Measurements from ENCODE around the gene DNAH1. TPM values are rescaled to one million over a fixed set of nuclear protein-coding genes. Genes with fewer than 3 reads are reported as not detected.

Gene DNAH1
- total RNA-seq, 1 donor from 2014 or later: 2.6 TPM

DNA sequence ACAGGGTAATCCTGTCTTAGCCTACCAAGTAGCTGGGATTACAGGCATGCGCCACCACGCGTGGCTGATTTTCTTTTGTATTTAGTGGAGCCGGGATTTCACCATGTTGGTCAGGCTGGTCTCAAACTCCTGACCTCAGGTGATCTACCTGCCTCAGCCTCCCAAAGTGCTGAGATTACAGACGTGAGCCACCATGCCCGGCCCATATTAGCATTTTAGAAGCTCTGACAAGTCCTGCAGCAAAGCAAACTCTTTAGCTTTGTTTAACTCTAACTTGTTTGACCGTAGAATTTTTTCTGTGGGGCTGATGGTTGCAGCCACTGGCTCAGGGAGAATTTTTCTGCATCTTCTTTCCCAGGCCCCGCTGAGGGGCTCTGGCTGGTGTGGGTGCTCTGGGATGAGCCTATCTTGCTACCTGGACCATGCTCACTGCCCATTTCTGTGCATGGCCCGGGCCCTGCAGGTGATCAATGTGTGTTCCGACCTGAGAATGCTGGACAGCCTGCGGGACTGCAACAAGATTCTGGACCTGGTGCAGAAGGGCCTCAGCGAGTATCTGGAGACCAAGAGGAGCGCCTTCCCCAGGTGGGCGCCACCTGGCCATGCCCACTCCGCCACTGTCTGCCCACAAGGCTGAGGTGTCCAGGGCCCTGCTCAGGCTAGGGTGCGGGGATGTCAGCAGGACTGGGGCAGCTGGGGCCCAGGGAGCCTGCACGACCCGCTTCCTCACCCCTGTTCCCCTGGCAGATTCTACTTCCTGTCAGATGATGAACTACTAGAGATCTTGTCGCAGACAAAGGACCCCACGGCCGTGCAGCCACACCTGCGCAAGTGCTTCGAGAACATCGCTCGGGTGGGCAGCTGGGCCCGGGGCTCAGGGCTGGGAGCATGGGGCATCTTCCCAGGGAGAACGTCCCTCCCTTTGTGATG is 41.3 kb downstream of the DNAH1 start:
- no peak for DNase-seq (ENCODE audit: low read depth in 2 of 2)

DNA sequence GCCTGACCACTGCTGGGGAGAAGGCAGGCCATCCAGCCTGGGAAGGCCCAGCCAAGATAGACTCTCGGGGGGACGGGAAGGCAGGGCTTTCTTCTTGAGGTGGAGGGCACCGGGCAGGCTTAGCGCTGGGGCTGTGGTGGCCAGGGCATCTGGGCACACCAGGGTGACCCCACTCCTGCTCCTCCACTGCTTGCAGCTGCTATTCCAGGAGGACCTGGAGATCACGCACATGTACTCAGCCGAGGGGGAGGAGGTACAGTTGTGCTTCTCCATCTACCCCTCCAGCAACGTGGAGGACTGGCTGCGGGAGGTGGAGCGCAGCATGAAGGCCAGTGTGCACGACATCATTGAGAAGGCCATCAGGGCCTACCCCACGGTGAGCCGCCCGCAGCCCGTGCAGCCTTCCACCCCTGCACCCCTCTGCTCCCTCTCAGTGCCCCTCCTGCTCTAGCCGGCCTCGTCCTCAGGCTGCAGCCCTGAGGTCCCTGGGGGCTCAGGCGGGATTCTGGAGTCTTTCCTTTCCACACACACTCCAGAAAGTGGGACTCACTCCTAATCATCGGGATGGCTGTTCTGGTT is 42.3 kb downstream of the DNAH1 start:
- no peak for DNase-seq (ENCODE audit: low read depth in 2 of 2)

GRCh38 chr3:52359116-52359855 is 43.2 kb downstream of the DNAH1 start:
- no peak for DNase-seq (ENCODE audit: low read depth in 2 of 2)

DNA sequence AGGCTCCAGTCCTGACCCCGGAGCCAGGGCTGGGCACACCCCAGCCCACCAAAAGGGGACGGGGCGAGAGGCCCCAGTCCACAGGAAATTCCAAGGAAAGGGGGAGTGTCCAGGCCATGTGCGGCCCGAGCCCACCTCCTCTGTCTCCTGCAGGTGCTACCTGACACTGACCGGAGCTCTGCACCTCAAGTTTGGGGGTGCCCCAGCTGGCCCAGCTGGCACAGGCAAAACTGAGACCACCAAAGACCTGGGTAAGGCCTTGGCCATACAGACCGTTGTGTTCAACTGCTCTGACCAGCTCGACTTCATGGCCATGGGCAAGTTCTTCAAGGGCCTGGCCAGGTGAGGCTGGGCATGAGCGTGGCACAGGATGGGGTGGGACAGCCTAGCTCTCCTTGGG is 44.9 kb downstream of the DNAH1 start:
- no peak for DNase-seq (ENCODE audit: low read depth in 2 of 2)

DNA sequence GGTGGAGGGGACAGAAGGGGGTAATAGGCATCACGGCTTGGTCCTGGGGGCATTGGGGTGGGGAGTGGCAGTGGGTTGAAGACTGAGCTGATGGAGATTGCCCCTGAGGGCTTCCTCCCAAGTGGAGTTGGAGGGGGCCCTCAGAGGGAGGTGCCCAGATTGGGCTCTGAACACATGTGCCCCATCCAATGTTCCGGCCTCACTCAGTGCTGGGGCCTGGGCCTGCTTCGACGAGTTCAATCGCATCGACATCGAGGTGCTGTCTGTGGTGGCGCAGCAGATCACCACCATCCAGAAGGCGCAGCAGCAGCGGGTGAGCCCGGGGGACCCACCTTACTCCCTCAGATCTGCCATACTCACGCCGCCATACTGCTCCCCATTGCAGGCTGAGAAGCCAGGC is 45.3 kb downstream of the DNAH1 start:
- DNase-seq (ENCODE audit: low read depth in 2 of 2): no peak

DNA sequence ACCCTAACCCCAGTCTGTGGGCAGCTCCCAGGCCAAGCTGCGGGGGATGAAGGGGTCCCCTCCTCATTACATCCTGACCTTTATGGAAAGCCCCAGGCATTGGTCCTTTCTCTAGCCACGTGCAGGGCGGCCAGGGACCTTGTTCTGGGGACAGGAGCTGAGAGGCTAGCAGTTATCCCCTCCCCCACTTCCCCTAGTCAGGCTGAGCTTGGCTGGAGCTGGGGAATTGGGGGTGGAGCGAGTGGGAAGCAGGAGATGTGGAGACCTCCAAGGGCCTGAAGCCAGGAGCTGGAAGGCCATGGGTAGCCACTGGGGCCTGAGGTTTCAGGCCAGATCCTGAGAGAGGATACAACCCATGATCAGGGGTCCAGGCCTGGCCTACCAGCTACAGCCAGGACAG is 45.8 kb downstream of the DNAH1 start:
- no peak for DNase-seq (ENCODE audit: low read depth in 2 of 2)

DNA sequence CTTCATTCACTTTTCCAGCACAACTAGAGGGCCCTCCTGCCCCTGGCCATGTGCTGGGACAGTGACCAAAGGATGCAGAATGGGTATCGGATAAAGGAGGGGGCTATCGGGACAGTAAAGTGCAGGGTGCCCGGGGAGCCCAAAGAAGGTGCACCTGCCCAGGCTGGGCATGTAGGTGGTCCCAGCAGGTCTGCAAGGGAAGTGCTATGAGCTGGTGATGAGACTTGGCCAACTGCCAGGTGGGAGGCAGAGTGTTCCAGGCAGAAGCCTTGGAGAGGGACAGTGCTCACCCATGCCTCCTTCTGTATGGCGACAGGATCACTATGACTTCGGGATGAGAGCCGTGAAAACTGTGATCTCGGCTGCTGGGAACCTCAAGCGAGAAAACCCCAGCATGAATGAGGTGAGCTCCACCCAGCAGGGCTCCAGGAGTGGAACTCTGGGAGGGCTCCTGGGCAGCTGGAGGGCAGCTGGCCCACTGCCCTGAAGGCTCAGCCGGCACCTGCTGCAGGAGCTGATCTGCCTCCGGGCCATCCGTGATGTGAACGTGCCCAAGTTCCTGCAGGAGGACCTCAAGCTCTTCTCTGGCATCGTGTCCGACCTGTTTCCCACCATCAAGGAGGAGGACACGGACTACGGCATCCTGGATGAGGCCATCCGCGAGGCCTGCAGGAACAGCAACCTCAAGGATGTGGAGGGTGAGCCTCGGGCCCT is 48.4 kb downstream of the DNAH1 start:
- DNase-seq (ENCODE audit: low read depth in 2 of 2): no peak

DNA sequence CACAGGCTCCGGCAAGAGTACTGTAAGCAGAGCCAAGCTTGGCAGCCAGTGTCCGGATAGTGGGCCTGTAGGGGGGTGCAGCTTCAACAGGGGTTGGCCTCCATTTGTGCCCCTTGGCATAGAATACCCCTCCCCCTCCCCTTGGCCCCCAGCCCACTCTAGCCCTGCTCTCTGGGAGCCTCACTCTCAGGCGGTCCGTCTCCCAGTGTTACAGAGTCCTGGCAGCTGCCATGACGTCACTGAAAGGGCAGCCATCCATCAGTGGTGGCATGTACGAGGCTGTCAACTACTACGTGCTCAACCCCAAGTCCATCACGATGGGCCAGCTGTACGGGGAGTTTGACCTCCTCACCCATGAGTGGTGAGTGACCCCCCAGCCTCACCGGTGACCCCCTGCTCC is 50.4 kb downstream of the DNAH1 start:
- no peak for DNase-seq (ENCODE audit: low read depth in 2 of 2)

DNA sequence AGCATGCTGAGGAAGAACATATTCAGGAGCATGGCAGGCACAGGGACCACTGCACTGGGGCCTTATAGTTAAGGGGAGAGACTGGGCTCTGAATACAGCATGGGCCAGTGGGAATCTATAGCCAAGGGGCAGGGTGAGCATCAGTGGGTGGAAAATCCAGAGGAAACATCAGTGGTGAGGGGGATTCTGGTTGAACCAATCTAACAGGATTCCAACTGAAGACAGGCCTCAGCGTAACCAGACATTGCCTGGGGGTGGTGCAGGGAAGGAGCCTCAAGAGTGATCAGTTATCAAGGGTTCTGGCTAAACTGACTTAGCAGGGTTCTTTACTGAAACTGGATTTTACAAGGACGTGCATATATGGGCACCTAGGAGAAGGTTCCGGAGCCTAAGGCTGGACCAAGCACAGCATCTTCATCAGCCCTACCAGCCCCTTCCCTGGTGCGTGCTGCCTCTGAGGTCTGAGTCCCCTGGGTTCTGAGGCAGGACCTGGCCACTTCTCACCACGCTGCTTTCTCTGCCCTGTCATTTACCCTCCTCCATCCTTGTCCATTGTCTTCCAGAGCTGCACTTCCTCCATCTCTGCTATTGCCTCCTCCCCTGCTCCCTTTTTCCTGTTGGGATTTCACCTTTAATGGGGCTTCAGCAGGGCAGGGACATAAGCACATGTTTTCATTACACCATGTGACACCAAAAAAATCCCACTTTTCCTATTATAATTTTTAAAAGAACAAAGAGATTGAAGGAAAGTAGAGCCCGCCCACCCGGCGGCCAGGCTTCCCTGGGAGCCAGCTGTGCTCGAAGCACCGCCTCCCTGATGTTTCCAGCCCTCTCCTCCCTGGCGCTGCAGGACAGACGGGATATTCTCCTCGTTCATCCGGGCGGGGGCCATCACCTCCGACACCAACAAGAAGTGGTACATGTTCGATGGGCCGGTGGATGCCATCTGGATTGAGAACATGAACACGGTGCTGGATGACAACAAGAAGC is 52.1 kb downstream of the DNAH1 start:
- DNase-seq (ENCODE audit: low read depth in 2 of 2): peak; percentile 21 to 70

DNA sequence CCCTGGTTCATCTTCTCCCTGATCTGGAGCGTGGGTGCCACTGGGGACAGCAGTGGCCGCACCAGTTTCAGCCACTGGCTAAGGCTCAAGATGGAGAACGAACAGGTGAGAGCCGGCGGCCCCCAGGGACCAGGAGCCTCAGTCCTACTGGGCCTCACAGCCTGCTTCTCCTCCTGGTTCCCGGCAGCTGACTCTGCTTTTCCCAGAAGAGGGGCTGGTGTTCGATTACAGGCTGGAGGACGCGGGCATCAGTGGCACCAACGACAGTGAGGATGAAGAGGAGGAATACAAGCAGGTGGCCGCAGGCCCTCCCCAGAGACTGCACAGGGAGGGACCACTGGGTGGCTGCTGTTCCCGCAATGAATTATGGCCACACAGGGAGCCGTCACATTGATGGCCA is 54.4 kb downstream of the DNAH1 start:
- no peak for DNase-seq (ENCODE audit: low read depth in 2 of 2)

DNA sequence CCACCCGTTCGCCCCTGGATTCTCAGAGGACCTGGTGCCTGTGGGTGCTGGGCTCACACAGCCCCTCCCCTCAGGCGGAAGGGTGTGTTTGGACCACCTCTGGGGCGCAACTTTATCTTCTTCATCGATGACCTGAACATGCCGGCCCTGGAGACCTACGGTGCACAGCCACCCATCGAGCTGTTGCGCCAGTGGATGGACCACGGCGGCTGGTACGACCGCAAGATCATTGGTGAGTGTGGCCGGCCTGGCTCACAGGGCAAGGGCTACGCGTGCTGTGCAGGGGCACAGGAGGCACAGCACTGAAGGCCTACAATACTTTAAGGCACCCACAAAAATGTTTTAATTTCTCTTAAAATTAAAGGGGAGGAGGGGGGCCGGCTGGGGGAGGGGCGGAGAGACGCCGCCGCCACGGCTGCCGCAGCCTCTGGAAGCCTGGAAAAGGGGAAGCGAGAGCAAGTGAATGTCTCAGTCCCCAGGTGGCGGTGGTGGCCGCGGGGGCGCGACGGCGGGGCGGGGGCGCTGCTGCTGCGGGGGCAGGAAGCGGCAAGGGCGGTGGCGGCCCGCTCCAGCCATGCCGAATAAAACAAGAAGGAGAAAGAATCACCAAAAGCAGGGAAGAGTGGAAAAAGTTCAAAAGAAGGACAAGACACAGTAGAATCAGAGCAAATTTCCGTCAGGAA is 56.8 kb downstream of the DNAH1 start:
- DNase-seq (ENCODE audit: low read depth in 2 of 2): peak in 1 of 2 donors; percentile 20

DNA sequence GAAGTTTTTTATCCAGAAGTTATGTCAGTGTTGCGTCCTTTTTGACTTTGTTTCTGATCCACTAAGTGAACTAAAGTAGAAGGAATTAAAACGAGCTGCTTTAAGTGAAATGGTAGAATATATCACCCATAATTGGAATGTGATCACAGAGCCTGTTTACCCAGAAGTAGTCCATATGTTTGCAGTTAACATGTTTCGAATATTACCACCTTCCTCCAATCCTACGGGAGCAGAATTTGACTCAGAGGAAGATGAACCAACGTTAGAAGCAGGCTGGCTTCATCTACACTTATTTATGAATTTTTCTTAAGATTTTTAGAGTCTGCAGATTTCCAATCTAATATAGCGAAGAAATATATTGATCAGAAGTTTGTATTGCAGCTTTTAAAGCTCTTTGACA is 57.6 kb downstream of the DNAH1 start:
- no peak for DNase-seq (ENCODE audit: low read depth in 2 of 2)

DNA sequence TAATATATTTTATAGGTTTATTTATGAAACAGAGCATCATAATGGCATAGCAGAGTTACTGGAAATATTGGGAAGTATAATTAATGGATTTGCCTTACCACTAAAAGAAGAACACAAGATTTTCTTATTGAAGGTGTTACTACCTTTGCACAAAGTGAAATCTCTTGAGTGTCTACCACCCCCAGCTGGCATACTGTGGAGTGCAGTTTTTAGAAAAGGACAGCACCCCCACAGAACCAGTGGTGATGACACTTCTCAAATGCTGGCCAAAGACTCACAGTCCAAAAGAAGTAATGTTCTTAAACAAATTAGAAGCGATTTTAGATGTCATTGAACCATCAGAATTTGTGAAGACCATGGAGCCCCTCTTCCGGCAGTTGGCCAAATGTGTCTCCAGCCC is 58.1 kb downstream of the DNAH1 start:
- DNase-seq (ENCODE audit: low read depth in 2 of 2): no peak

GRCh38 chr3:52379610-52380009 is 63.5 kb downstream of the DNAH1 start:
- DNase-seq (ENCODE audit: low read depth in 2 of 2): no peak

GRCh38 chr3:52380023-52380422 is 63.9 kb downstream of the DNAH1 start:
- no peak for DNase-seq (ENCODE audit: low read depth in 2 of 2)

GRCh38 chr3:52381623-52382022 is 65.5 kb downstream of the DNAH1 start:
- no peak for DNase-seq (ENCODE audit: low read depth in 2 of 2)

GRCh38 chr3:52383446-52383845 is 67.3 kb downstream of the DNAH1 start:
- no peak for DNase-seq (ENCODE audit: low read depth in 2 of 2)

- no peak for DNase-seq (ENCODE audit: low read depth in 2 of 2)
Measured at GRCh38 chr3:52384019-52384761, 68.1 kb downstream of the DNAH1 start.

DNA sequence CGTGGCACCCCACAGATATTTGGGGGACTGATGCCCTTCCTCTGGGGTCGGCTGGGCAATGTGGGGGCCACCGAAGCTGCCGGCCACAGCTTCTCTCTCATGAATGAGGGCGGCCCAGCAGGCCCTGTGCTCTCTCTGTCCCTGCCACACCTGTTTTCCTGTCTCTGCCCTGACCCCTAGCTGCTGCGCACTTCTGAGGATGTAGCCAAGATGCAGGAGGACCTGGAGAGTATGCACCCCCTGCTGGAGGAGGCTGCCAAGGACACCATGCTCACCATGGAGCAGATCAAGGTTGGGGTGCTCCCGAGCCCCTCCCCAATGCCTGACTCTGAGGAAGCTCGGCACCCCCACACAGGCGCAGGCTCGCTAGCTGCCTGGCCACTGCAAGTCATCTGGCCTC is 69.0 kb downstream of the DNAH1 start:
- DNase-seq (ENCODE audit: low read depth in 2 of 2): peak; percentile 12 to 48
